Measurements from ENCODE around the gene IFIT5. TPM values are rescaled to one million over a fixed set of nuclear protein-coding genes. Genes with fewer than 3 reads are reported as not detected.
"Not testable (repeated sequence)": the region's sequence is repeated elsewhere in the genome, so short reads cannot be mapped to it uniquely, and the experiment has no call there.

IFIT5 gene, protein sequence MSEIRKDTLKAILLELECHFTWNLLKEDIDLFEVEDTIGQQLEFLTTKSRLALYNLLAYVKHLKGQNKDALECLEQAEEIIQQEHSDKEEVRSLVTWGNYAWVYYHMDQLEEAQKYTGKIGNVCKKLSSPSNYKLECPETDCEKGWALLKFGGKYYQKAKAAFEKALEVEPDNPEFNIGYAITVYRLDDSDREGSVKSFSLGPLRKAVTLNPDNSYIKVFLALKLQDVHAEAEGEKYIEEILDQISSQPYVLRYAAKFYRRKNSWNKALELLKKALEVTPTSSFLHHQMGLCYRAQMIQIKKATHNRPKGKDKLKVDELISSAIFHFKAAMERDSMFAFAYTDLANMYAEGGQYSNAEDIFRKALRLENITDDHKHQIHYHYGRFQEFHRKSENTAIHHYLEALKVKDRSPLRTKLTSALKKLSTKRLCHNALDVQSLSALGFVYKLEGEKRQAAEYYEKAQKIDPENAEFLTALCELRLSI
- polyA plus RNA-seq (ENCODE audit: insufficient read length): 8.2 TPM

DNA sequence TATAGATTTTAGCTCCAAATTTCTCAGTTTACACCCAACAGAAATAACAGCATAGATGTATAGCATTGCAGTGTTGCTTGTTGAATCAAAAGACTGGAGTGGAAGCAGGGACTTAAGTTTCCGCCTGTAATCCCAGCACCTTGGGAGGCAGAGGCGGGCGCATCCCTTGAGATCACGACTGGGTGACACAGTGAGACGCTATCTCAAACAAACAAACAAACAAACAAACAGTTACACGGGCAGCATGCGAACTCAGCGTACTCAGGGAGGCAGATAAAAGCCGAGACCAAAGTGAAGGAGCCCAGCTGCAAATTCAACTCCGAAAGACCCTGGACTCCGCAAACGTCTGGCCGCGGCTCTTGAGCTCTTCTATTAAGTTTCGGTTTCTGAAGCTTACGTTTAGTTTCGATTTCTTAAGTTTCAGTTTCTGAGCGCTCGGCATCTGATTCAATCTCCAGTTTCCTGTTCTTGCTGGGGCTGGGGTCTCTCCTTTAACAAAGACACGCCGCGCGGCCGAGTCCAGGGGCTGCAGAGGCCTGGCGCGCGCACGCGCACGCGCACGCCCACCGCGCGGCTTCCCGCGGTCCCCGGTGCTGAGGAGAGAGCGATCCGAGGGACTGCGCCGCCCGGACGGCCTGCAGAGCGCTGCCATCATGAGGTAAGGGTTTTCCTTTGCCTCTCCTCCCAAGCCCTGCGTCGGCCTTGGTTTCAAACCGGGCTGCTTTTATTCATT, at the start of gene IFIT5:
Gene IFIT5, plus strand, starts transcription at position 423 of the 733 bp plus-strand sequence. Its CDS starts 231 bp downstream, at position 654.
- DNase-seq (ENCODE audit: low read depth): no peak

DNA sequence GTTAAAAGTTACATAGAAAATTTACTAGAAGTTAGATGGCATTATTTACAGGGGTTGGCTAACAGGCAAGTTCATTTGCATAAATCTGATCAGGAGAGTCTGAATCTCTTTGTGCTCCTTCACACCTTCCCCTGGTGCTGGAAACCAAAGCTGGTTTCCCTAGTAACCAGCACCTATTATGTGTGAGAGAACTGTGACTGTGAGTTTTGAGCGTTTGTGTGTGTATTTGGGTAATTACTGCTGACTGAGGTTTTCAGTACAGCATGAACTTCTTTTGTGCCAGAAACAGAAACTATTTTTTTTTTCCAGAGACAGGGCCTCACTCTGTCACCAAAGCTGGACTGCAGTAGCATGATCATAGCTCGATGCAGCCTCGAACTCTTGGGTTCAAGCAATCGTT, 46.8 kb upstream of the IFIT5 start:
- DNase-seq (ENCODE audit: low read depth): no peak

DNA sequence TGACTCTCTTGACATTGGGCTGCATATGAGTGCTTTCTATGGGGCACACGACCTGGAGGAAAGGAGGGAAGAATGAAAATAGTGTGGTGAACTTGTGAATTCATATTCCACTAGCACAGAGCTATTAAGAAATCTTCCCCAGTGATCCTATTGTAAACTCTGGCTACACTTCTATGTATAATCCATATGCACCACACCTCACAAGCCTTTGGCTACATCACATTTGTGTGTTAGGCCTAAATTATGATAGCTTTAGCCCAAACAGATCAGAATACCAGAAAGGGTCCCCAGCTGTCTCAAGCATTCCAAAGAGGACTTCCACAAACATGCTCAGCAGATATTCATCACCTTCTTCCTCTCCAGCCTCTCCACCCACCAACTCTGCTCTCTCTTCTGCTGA, 46.2 kb upstream of the IFIT5 start:
- no peak for DNase-seq (ENCODE audit: low read depth)

DNA sequence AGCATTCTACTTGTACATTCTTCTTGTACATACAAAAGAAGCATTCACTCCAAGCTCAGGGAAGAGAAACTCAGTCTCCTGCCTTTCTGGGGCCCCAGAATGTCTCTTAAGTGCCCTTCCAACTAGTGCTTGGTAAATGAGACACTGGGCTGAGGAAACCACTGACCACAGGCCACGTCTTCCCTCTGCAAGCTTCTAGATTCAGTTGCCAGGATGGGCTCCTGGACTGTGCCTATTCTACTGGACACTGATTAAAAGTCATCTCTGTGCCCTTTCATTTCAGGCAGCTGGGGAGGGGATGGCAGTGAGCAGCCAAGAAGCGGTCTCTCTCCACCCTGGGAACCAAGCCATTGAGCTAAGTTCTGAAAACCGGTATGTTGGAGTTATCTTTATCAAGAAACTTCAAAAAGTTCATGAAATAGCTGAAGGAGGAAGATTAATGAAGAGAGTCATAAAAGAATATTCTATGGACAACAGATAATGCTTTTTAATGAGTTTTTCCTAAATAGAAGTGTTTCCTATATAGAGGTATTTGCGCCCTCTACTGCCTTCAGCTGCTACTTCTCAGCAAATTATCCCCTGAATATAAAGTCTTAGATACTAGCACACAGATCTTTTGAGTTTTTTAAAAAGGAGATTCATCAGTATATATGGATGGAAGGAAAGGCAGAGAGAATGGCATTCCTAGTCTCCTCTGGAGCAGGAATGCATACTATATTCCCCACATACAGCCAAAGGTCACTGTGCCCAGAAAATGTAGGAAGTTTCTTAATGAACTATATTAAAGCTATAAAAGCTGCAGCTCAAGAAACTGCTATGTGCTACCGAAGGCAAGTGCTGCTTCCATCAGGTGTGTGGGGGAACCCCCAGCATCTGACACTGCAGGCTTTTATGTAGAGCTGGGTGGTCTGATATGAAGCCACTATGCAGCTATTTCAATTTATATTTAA, 44.9 kb upstream of the IFIT5 start:
- no peak for DNase-seq (ENCODE audit: low read depth)

DNA sequence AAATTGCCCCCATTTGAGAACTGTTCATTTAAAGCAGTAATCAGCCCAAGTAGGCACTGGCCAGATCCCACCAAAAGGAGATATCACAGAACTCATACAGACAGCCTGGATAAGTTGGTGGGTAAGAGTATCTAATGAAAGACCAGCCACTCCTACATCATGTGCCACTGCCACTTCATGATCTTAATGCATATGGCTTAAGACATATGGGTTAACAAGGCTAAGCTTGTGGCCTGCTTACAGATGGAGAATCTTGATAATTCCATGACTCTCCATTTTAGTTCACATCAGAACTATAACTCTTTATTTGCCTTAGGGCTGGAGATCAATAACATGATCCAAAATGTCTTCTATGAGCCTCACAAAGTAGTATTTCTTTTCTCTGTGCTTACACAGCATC, 43.3 kb upstream of the IFIT5 start:
- DNase-seq (ENCODE audit: low read depth): no peak

DNA sequence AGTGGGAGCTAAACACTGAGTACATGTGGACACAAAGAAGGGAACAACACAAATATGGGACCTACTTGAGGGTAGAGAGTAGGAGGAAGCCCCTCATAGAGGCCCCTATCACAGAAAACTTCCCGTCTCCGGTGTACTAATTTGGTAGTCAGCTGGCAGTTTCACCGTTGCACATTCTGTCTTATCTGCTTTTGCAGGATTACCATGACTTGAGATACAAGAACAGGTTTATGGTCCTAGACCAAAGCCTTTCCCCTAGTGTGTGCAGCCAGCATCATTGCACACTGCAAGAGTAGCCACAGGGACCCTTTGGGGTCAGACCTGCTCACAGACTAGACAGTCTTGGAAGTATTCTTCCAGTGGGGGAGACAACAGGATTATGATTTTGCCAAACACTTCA, 42.4 kb upstream of the IFIT5 start:
- no peak for DNase-seq (ENCODE audit: low read depth)

DNA sequence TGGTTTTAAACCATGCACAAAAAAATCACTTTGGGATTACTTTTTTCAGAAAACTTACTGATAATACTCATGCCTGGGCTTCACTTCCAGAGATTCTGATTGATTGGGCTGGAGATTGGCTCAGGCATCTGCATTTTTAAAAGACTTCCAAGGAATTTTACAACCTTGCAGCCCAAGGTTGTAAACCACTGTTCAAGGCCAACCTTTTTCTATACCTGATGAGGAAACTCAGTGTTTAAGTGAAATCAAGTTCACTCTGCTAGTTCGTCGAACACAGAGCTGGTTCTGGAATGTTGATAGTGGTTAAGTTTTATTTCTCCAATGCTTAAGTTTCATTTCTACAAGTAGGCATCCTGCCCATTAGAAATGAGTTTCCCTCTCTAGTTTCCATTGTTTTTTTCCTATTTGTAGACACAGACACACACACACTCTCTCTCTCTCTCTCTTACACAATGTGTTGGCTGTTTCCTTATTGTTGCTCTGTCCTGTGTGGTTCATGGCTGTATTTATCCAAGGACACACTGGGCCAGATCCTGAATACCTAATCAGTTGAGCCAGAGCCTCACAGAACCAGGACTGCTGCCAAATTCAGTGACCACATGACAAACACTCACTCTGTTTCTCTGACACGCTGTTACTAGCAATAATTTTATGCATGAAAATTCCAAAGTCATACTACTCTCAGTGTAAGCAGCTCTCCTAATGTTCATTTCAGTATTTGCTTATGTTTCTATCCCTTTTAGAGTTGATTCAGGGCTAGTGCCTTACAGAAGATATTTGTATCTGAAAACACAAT, 40.3 kb upstream of the IFIT5 start:
- DNase-seq (ENCODE audit: low read depth): peak; percentile 88

DNA sequence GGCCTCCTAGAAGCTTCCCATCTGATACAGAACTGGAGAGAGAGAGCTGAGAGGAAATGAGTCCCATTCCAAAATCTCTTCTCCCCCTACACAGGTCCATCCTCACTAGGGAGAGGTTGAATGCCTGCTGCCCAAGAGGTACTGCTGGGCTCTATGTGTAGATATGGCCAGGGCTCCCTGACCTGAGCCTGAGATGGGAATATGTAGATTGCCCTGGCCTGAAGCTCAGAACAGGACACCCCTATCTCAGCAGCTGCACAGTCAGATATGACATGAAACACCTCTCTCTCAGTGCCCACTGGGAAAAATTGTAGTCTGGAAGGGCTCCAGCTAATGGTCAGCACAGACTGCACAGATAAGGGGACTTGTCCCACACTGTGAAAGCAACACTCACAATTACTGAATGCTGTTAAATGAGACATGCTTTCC, 39.6 kb upstream of the IFIT5 start:
- DNase-seq (ENCODE audit: low read depth): no peak

DNA sequence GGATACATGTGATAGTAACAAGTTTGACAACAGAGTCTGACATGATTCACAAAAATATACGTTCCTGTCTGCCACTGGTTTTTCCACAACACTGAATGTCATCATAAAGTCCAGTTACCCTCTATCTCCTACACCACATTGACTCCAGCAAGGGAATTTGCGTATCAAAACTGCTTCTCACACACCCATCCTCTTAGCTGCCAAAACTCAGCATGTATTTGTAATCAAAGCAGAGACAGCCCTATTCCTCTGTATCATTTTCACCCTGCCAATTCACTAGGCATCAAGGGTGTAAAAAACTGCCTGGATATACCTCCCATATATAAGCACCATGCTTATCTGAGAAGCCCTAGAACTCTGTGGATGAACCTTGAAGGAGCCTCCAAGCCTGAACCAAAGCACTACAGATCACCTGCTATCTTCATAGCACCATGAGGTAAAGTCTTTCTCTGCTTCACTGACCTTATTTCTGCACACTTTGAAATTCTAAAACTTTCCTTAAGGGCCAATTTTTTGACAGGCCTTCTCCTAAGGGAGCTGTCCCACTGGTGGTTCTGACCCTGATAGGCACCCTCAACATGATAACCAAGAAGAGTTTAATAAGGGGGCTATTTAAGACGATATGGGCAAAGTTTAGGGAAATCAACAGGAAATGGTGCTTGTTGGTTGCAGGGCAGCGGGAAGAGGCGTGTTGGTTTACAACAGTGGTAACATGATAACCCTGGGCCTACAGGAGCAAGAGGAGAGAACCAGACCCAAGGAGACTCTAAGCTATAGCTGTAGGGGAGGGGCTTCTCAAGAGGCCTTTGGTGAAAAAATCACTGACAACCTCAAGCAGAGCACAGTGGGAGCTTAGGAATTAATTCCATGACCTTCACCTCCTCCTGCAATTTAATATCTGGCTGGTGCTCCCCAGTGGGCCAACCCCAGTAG, 36.4 kb upstream of the IFIT5 start, which contains the start of gene IFIT1B:
Gene IFIT1B, plus strand, starts transcription at position 352 of the 933 bp plus-strand sequence. Its CDS starts 80 bp downstream, at position 432.
- no peak for DNase-seq (ENCODE audit: low read depth)

DNA sequence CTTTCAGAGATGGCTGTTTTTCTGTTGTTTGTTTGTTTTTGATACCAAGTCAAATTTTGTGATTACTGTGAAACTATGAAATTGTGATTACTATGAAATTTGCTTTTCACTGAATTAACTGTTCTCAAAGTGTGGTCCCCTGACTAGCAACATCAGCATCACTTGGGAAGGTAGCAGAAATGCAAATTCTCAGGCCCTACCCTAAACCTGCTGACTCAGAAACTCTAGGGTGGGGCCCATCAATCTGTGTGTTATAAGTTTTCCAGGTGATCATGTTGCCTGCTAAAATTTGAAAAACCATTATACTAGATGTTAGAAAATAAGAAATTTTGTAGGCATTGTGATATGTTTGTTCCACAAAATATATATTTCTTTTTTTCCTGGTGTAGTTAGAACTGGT, 35.3 kb upstream of the IFIT5 start:
- no peak for DNase-seq (ENCODE audit: low read depth)

DNA sequence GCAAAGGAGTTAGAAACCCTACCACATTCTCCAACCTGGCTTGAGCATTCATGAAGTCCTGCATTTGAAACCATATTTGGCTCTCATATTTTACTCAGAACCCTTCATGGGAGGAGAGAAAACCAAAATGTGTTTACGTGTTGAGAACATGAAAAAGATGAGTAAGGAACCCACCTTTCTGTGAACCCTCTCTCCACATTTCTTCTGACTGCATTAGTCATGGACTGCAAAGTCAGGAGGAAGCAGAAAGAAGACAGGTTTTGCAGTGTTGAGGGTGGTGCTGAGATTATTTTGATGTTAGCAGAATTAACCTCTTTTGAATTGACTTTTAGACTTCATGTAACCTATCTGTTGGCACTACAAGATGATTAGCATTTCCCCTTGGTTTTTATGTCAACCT, 31.6 kb upstream of the IFIT5 start:
- no peak for DNase-seq (ENCODE audit: low read depth)

DNA sequence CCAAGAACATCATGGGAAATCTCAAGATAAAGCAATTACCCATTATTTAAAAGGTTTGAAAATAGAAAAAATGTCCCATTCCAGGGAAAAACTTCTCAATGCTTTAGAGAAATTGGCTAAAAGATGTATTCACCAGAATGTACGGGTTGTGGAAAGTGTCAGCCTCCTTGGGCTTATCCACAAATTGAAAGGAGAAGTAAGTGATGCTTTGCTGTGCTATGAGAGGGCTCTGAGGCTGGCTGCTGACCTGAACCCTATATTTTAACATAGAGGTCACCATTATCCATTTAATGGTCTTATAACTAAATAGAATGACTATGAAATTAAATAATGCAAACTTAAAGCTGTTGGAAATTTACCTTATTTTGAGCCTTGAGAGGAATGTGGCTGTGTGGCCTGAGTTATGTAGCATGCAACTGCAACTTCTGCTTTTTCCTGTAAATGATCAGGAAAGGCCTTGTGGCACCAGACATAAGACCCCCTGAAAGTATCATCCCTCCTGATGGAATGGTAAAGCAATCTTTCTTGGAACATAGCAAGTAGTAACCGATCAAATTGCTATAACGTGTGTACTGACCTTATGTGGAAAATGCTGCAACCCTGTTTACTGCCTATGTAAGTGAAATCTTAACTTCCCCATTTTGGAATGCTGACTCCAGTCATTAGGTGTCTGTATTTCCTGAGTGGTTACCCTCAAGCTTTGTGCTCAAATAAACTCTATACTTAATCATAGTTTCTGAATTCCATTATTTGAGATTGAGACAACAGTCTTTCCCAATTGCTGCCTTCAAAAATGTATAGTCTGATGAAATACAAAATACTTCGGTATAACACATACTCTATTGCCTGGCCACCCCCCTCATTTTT, 29.7 kb upstream of the IFIT5 start:
- DNase-seq (ENCODE audit: low read depth): no peak

DNA sequence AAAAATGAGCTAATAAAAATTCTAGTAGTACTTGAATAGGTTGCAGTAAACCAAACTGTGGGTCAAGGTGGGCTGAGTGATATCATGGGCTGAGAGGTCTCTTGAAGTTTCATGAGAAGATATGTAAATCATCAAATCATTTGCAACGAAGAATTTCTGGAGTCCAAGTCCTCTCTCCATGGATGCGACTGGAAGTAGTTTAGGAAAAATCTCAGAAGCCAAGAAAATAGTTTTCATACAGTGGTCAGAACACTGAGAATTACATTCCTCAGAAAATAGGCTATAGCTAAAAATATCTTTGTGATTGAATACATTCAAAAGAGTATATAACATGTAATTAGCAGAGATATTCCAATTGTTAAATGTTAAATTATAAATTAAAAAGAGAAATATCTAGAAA, 25.6 kb upstream of the IFIT5 start:
- DNase-seq (ENCODE audit: low read depth): no peak

DNA sequence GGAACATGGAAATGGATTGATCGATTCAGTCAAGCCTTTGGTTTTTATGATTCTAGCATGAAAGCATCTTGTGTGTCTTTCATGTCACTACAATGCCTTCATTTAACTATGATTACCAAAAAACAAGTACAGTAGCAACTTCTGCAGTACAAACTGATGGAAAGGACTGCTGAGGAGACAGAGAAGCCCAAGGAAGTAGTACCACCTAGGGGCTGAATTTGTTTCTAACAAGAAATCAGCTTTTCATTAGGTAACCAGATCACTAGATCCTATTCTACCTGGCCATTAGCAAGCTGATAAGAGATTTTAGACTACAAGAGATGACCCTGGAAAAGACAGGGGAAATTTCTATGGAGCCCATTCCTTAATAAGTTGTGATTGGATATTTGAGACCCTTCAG, 25.1 kb upstream of the IFIT5 start:
- DNase-seq (ENCODE audit: low read depth): no peak

DNA sequence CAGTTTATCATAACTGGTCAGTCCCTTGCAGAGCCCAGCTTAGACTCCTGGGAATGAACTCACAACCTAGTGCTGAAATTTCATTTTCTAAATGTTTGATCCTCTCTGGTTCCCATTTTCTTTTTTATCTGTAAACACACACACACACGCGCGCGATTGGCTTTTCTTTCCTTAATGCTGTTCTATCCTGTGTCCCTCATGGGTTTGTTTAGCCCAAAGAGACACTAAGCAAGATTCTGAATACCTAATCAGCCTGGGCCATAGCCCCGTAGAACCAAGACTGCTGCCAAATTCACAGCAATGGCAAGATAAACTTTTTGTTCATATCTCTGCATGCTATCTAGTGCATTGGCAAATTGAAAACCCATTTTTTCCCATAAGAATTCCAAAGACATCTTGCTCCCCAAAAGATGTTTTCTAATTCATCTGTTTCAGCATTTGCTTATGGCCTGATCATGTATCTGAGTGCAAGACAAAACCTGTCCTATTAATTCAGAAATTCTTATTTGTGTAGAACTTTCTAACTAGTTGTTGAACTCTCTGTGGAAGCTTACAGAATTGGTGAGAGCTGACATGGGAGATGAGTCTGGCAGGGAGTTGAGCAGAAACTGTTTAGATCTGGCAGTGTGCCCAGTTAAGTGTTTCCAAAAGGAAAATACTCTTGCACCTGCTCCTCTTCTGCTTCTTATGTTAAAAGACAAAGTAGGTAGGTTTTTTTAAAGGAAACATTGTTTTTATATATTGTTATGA, 23.7 kb upstream of the IFIT5 start:
- DNase-seq (ENCODE audit: low read depth): no peak

DNA sequence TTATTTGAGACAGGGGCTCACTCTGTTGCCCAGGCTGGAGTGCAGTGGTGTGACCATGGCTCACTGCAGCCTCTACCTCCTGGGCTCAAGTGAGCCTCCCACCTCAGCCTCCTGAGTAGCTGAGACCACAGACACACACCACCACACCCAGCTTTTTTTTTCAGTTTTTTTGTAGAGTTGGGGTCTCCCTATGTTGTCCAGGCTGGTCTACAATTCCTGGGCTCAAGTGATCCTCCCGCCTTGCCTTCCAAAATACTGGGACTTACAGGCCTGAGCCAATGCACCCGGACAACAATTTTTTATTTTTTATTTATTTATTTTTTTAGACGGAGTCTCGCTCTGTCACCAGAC, 23.2 kb upstream of the IFIT5 start:
- not testable (repeated sequence) for DNase-seq (ENCODE audit: low read depth)

DNA sequence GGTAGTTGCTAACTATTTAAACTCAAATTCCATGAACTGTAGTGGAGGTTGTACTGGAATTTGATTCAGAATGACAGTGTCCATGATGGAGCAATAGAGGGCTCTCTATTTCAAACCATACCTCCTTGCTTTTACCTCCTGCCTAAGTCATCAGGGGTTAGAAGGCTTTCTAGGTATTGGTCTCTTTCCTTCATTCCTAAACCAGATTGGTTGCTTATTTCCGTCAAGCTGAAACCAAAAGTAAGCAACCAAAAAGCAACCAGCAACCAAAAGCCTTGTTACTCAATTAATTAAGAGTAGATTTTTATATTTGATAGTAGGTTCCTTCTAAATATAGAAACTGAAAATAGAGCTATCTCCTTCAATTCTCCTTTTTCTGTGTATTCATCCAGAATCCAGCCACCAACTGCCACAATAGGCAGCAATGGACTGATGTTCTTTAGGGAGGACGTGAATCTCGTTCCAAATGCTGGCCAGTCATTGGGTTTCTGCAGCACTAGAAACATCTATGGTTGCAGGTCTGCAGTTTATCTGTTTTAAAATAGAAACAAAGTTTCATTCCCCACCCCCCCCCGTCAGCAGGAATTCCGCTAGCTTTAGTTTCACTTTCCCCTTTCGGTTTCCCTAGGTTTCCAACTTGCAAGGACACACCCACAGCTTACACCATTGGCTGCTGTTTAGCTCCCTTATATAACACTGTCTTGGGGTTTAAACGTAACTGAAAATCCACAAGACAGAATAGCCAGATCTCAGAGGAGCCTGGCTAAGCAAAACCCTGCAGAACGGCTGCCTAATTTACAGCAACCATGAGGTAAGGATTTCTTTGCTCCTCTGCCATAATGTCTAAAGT, 22.2 kb upstream of the IFIT5 start, which contains the start of gene IFIT1:
Gene IFIT1, plus strand, starts transcription at position 717 of the 850 bp plus-strand sequence. Its CDS starts 90 bp downstream, at position 807.
- no peak for DNase-seq (ENCODE audit: low read depth)

Measured in forelimb muscle (tissue), 1 donor.